Keratinocyte (primary cell): ENCODE data around the gene NR3C2.

Experiments
- CTCF ChIP-seq, 3 experiments: IDR thresholded peaks in 1 of 3; conservative IDR thresholded peaks in 1 of 3; optimal IDR thresholded peaks in 1 of 3; 2 replicates in 2 of 3; 3 replicates in 1 of 3; pipeline versions ENCODE3 to v1.5.1; 2011; ENCODE audit warnings: low read length in 3 of 3, mild to moderate bottlenecking in 3 of 3, moderate library complexity in 2 of 3, control low read depth in 1 of 3, inconsistent platforms in 1 of 3; ENCODE audit not compliant: insufficient read depth in 2 of 3; ENCODE audit errors: extremely low read depth in 1 of 3
- EZH2 ChIP-seq: IDR thresholded peaks from one replicate; pipeline ENCODE4 v1.6.1; 2012; ENCODE audit warnings: inconsistent platforms, mild to moderate bottlenecking, low read length, moderate library complexity

GRCh38 chr4:148170408-148171365 is 271.5 kb downstream of the NR3C2 start:
- TF ChIP-seq CTCF (optimal IDR thresholded peaks at IDR 0.05 in 1 of 3, IDR thresholded peaks at IDR 0.05 in 1 of 3, conservative IDR thresholded peaks at IDR 0.05 in 1 of 3; ENCODE audit: extremely low read depth in 1 of 3, insufficient read depth in 2 of 3, low read length in 3 of 3) = peak in 1 of 3 experiments; percentile 2
- no peak for TF ChIP-seq EZH2
